Gastrocnemius medialis (tissue), 4 donors: Measurements from ENCODE around the gene RFC4.

Experiments used
- POLR2A ChIP-seq, 2 donors: fragments of 450-650 bp; IDR thresholded peaks; one replicate each; pipeline ENCODE4 v1.6.1; 2017; ENCODE audit warnings: antibody characterized with exemption in 2 of 2, mild to moderate bottlenecking in 2 of 2, moderate library complexity in 2 of 2
- TF ChIP-seq, protein P1 (sequence below), 5 experiments: fragments of 450-650 bp in 3 of 5; fragments of 200-600 bp in 2 of 5; sonication (generic) in 2 of 5; IDR thresholded peaks in 4 of 5; conservative IDR thresholded peaks in 1 of 5; 1 replicate in 4 of 5; 2 replicates in 1 of 5; pipeline ENCODE4 v1.5.1; 2016 to 2019; ENCODE audit warnings: antibody characterized with exemption in 5 of 5, mild to moderate bottlenecking in 3 of 5, moderate library complexity in 3 of 5

DNA sequence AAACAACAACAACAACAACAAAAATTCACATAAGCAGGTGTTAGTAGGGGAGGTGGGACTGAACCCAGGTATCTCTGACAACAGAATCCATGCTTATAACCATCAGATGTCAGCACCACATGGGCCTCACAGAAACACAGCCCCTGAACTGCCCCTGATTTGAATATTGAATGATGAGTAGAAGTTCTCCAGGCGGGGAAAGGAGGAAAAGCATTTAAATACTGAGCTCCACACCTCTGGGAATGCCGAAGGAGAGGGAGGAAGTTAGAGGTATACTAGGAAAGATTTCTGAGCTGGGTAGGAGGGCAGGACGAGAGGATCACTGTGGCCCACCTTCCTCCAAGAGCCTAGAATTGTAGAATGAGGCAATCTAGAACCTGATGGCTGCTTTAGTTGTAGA lies 54.8 kb downstream of the RFC4 start:
- TF ChIP-seq, protein P1, sequence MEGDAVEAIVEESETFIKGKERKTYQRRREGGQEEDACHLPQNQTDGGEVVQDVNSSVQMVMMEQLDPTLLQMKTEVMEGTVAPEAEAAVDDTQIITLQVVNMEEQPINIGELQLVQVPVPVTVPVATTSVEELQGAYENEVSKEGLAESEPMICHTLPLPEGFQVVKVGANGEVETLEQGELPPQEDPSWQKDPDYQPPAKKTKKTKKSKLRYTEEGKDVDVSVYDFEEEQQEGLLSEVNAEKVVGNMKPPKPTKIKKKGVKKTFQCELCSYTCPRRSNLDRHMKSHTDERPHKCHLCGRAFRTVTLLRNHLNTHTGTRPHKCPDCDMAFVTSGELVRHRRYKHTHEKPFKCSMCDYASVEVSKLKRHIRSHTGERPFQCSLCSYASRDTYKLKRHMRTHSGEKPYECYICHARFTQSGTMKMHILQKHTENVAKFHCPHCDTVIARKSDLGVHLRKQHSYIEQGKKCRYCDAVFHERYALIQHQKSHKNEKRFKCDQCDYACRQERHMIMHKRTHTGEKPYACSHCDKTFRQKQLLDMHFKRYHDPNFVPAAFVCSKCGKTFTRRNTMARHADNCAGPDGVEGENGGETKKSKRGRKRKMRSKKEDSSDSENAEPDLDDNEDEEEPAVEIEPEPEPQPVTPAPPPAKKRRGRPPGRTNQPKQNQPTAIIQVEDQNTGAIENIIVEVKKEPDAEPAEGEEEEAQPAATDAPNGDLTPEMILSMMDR (IDR thresholded peaks at IDR 0.05 in 4 of 5, conservative IDR thresholded peaks at IDR 0.05 in 1 of 5): no peak
- no peak for TF ChIP-seq POLR2A (IDR thresholded peaks at IDR 0.05)
